Measurements from ENCODE around the gene NTN5. TPM values are rescaled to one million over a fixed set of nuclear protein-coding genes. Genes with fewer than 3 reads are reported as not detected.

The NTN5 gene
- total and polyA plus RNA-seq, 10 of the 15 experiments (the other 5 are each of a cell fraction or from before 2014, with no cell fraction given): 0.07 to 0.22 TPM; not detected in 8

DNA sequence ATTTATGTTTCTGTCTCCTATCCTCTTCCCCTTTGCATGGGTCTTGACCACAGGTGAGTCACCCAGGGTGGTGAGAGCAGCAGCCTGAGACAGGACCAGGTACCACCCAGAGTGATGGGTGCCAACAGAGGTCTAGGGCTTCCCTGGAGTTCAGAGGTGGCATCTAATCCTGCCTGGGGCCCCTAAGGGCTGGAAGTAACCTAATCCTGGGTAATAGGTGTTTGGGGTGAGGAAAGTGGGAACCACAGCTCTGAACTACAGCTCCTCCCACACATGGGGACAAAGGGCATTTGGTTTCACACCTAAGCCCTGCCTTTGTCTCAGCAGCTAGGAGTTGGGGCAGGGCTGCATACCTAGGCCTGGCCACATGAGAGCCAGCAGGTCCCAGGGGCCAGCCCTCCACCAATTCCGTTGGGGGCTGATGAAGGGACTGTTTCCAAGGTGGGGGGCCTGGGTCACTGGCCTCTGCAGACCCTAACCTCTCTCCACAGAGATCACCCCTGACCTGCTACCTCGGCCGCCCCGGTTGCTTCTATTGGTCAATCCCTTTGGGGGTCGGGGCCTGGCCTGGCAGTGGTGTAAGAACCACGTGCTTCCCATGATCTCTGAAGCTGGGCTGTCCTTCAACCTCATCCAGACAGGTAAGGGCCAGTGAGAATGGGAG, 45.5 kb downstream of the NTN5 start (continued):
- TF ChIP-seq, protein P1, sequence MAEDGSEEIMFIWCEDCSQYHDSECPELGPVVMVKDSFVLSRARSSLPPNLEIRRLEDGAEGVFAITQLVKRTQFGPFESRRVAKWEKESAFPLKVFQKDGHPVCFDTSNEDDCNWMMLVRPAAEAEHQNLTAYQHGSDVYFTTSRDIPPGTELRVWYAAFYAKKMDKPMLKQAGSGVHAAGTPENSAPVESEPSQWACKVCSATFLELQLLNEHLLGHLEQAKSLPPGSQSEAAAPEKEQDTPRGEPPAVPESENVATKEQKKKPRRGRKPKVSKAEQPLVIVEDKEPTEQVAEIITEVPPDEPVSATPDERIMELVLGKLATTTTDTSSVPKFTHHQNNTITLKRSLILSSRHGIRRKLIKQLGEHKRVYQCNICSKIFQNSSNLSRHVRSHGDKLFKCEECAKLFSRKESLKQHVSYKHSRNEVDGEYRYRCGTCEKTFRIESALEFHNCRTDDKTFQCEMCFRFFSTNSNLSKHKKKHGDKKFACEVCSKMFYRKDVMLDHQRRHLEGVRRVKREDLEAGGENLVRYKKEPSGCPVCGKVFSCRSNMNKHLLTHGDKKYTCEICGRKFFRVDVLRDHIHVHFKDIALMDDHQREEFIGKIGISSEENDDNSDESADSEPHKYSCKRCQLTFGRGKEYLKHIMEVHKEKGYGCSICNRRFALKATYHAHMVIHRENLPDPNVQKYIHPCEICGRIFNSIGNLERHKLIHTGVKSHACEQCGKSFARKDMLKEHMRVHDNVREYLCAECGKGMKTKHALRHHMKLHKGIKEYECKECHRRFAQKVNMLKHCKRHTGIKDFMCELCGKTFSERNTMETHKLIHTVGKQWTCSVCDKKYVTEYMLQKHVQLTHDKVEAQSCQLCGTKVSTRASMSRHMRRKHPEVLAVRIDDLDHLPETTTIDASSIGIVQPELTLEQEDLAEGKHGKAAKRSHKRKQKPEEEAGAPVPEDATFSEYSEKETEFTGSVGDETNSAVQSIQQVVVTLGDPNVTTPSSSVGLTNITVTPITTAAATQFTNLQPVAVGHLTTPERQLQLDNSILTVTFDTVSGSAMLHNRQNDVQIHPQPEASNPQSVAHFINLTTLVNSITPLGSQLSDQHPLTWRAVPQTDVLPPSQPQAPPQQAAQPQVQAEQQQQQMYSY (CRISPR knock-in tag; IDR thresholded peaks at IDR 0.05): no peak
- TF ChIP-seq ZNF24 (IDR thresholded peaks at IDR 0.05): no peak
- TF ChIP-seq, protein P2, sequence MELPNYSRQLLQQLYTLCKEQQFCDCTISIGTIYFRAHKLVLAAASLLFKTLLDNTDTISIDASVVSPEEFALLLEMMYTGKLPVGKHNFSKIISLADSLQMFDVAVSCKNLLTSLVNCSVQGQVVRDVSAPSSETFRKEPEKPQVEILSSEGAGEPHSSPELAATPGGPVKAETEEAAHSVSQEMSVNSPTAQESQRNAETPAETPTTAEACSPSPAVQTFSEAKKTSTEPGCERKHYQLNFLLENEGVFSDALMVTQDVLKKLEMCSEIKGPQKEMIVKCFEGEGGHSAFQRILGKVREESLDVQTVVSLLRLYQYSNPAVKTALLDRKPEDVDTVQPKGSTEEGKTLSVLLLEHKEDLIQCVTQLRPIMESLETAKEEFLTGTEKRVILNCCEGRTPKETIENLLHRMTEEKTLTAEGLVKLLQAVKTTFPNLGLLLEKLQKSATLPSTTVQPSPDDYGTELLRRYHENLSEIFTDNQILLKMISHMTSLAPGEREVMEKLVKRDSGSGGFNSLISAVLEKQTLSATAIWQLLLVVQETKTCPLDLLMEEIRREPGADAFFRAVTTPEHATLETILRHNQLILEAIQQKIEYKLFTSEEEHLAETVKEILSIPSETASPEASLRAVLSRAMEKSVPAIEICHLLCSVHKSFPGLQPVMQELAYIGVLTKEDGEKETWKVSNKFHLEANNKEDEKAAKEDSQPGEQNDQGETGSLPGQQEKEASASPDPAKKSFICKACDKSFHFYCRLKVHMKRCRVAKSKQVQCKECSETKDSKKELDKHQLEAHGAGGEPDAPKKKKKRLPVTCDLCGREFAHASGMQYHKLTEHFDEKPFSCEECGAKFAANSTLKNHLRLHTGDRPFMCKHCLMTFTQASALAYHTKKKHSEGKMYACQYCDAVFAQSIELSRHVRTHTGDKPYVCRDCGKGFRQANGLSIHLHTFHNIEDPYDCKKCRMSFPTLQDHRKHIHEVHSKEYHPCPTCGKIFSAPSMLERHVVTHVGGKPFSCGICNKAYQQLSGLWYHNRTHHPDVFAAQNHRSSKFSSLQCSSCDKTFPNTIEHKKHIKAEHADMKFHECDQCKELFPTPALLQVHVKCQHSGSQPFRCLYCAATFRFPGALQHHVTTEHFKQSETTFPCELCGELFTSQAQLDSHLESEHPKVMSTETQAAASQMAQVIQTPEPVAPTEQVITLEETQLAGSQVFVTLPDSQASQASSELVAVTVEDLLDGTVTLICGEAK (IDR thresholded peaks at IDR 0.05; ENCODE audit: borderline replicate concordance): no peak
- TF ChIP-seq, protein P3, sequence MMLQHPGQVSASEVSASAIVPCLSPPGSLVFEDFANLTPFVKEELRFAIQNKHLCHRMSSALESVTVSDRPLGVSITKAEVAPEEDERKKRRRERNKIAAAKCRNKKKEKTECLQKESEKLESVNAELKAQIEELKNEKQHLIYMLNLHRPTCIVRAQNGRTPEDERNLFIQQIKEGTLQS (IDR thresholded peaks at IDR 0.05; ENCODE audit: borderline replicate concordance, extremely low read depth, low read depth, low read length): no peak
- TF ChIP-seq IKZF1 (conservative IDR thresholded peaks at IDR 0.05): peak; percentile 82; the same call in 1 of the 2 replicates
- TF ChIP-seq TARDBP (IDR thresholded peaks at IDR 0.05; ENCODE audit: borderline replicate concordance): no peak
- TF ChIP-seq ZNF274 (IDR thresholded peaks at IDR 0.05; ENCODE audit: insufficient read depth, insufficient read length): no peak
- TF ChIP-seq NBN (IDR thresholded peaks at IDR 0.05): 0 out of 2 replicates have a peak, but pooled peaks have one; percentile 58
- TF ChIP-seq RAD51 (IDR thresholded peaks at IDR 0.05): no peak
- peak; percentile 62 for TF ChIP-seq GATAD2B (conservative IDR thresholded peaks at IDR 0.05; ENCODE audit: low read depth)
- TF ChIP-seq NR2F1 (conservative IDR thresholded peaks at IDR 0.05): peak; percentile 85
- no peak for TF ChIP-seq SP1 (IDR thresholded peaks at IDR 0.05; ENCODE audit: low read depth, low read length)
- TF ChIP-seq NR2C2 (IDR thresholded peaks at IDR 0.05; ENCODE audit: borderline replicate concordance, control insufficient read depth, insufficient read length, low read depth): no peak
- TF ChIP-seq IRF3 (IDR thresholded peaks at IDR 0.05): no peak
- TF ChIP-seq ZBED1 (IDR thresholded peaks at IDR 0.05; ENCODE audit: borderline replicate concordance): no peak
- TF ChIP-seq, protein P4, sequence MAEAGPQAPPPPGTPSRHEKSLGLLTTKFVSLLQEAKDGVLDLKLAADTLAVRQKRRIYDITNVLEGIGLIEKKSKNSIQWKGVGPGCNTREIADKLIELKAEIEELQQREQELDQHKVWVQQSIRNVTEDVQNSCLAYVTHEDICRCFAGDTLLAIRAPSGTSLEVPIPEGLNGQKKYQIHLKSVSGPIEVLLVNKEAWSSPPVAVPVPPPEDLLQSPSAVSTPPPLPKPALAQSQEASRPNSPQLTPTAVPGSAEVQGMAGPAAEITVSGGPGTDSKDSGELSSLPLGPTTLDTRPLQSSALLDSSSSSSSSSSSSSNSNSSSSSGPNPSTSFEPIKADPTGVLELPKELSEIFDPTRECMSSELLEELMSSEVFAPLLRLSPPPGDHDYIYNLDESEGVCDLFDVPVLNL (IDR thresholded peaks at IDR 0.05; ENCODE audit: low read depth, low read length): no peak
- TF ChIP-seq ESRRA (IDR thresholded peaks at IDR 0.05; ENCODE audit: low read length): no peak
- TF ChIP-seq RFX5 (IDR thresholded peaks at IDR 0.05; ENCODE audit: low read depth, low read length): no peak

All from GM12878 (cell line).